Measurements from ENCODE around the gene PERCC1. TPM values are rescaled to one million over a fixed set of nuclear protein-coding genes. Genes with fewer than 3 reads are reported as not detected.
"Not testable (repeated sequence)": the region's sequence is repeated elsewhere in the genome, so short reads cannot be mapped to it uniquely, and the experiment has no call there.

PERCC1 gene
- total RNA-seq, 1 donor from 2014 or later: not detected

DNA sequence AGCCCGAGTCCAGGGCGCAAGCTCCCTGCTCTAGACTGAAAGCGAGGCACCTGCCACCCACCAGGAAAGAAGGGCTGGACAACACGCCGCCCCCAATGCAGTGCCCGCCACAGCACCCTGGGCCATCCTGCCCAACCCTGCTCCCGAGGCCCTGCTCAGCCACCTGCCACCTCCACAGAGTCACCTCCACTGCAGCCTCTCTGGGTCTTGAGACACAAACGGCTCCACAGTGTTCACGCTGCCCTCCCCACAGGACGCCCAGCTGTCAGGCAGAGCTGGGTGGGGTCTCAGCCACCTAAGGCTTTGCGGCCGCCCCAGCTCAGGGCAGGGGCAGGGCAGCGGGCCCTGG is 34.7 kb downstream of the PERCC1 start:
- Mint-ChIP-seq H3K27ac (no peak overlapping the region), H3K27me3 (ENCODE audit: low read depth) (no peaks in the 10 kb centered on the region), H3K4me3 (no peak overlapping the region), H3K9me3 (no peaks in the 10 kb centered on the region), H3K36me3 (no peaks in the 10 kb centered on the region), H3K4me1 (peaks cover 3% of the 10 kb centered on the region)
- peak in 1 of 2 experiments; percentile 13 for DNase-seq (ENCODE audit: low spot score in 2 of 2, unreplicated experiment in 2 of 2)
- TF ChIP-seq, protein P1, sequence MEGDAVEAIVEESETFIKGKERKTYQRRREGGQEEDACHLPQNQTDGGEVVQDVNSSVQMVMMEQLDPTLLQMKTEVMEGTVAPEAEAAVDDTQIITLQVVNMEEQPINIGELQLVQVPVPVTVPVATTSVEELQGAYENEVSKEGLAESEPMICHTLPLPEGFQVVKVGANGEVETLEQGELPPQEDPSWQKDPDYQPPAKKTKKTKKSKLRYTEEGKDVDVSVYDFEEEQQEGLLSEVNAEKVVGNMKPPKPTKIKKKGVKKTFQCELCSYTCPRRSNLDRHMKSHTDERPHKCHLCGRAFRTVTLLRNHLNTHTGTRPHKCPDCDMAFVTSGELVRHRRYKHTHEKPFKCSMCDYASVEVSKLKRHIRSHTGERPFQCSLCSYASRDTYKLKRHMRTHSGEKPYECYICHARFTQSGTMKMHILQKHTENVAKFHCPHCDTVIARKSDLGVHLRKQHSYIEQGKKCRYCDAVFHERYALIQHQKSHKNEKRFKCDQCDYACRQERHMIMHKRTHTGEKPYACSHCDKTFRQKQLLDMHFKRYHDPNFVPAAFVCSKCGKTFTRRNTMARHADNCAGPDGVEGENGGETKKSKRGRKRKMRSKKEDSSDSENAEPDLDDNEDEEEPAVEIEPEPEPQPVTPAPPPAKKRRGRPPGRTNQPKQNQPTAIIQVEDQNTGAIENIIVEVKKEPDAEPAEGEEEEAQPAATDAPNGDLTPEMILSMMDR (IDR thresholded peaks at IDR 0.05; ENCODE audit: unreplicated experiment): no peak

GRCh38 chr16:1466054-1466453 is 35.2 kb downstream of the PERCC1 start:
- H3K36me3 Mint-ChIP-seq: no peaks in the 10 kb centered on the region
- no peaks in the 10 kb centered on the region for H3K27me3 Mint-ChIP-seq (ENCODE audit: low read depth)
- no peak overlapping the region for H3K4me3 Mint-ChIP-seq
- TF ChIP-seq, protein P1 (IDR thresholded peaks at IDR 0.05; ENCODE audit: unreplicated experiment): no peak
- H3K4me1 Mint-ChIP-seq: peaks cover 3% of the 10 kb centered on the region
- DNase-seq (ENCODE audit: low spot score in 2 of 2, unreplicated experiment in 2 of 2): no peak
- H3K27ac Mint-ChIP-seq: no peak overlapping the region
- no peaks in the 10 kb centered on the region for H3K9me3 Mint-ChIP-seq

DNA sequence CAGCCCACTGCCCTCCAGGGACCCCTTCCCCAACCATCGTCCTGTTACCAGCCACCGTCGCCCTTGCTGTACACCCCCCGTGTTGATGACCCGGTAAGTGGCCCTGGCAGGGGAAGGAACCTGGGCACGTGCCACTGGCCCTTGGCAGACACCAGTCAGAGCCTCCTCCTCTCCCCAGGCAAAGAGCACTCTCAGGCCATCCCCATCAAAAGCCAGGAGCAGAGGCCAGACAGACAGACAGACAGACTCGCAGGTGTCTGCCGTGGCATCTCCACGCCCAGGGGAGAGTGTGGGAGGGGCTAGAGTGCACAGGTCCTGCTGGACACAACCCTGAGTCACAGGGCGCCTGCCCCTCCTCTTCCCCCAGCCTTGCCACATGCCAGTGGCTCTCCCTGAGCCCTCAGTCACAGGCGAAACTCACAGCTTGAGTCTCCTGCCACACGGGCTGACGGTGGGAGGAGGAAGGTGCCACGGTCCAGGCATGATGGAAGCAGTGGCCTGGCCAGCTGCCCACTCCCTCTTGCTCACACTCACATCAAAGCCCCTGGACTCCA is 36.2 kb downstream of the PERCC1 start:
- Mint-ChIP-seq H3K4me1 (peaks cover 3% of the 10 kb centered on the region), H3K27ac (peak overlapping the region; percentile 59), H3K36me3 (no peaks in the 10 kb centered on the region), H3K9me3 (no peaks in the 10 kb centered on the region), H3K4me3 (no peak overlapping the region), H3K27me3 (ENCODE audit: low read depth) (no peaks in the 10 kb centered on the region)
- TF ChIP-seq, protein P1 (IDR thresholded peaks at IDR 0.05; ENCODE audit: unreplicated experiment): no peak
- DNase-seq (ENCODE audit: low spot score in 2 of 2, unreplicated experiment in 2 of 2): no peak

- H3K27me3 Mint-ChIP-seq (ENCODE audit: low read depth): no peaks in the 10 kb centered on the region
- no peak overlapping the region for H3K27ac Mint-ChIP-seq
- TF ChIP-seq, protein P1 (IDR thresholded peaks at IDR 0.05; ENCODE audit: unreplicated experiment): no peak
- H3K9me3 Mint-ChIP-seq: no peaks in the 10 kb centered on the region
- peaks cover 7% of the 10 kb centered on the region for H3K4me1 Mint-ChIP-seq
- no peaks in the 10 kb centered on the region for H3K36me3 Mint-ChIP-seq
- no peak overlapping the region for H3K4me3 Mint-ChIP-seq
- no peak for DNase-seq (ENCODE audit: low spot score in 2 of 2, unreplicated experiment in 2 of 2)
Measured at GRCh38 chr16:1468426-1468810, 37.5 kb downstream of the PERCC1 start.

DNA sequence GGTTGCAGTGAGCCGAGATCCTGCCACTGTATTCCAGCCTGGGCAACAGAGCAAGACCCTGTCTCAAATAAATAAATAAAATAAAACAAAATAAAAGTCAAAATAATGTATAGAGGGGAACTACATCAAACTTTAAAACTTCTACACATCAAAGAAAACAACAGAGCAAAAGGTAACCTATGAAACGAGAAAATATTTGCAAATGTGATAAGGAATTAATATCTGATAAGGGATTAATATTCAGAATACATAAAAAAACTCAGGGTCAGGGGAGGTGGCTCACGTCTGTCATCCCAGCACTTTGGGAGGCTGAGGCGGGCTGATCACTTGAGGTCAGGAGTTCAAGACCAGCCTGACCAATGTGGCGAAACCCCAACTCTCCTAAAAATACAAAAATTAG is 38.3 kb downstream of the PERCC1 start:
- peaks cover 10% of the 10 kb centered on the region for H3K4me1 Mint-ChIP-seq
- H3K27me3 Mint-ChIP-seq (ENCODE audit: low read depth); H3K4me3 Mint-ChIP-seq; DNase-seq (ENCODE audit: low spot score in 2 of 2, unreplicated experiment in 2 of 2); H3K9me3 Mint-ChIP-seq; H3K36me3 Mint-ChIP-seq; H3K27ac Mint-ChIP-seq: not testable (repeated sequence)

GRCh38 chr16:1469693-1470201 is 38.9 kb downstream of the PERCC1 start:
- Mint-ChIP-seq H3K36me3 (no peaks in the 10 kb centered on the region), H3K4me3 (no peak overlapping the region), H3K27me3 (ENCODE audit: low read depth) (no peaks in the 10 kb centered on the region), H3K4me1 (peaks cover 12% of the 10 kb centered on the region), H3K9me3 (no peaks in the 10 kb centered on the region), H3K27ac (no peak overlapping the region)
- TF ChIP-seq, protein P1 (IDR thresholded peaks at IDR 0.05; ENCODE audit: unreplicated experiment): no peak
- DNase-seq (ENCODE audit: low spot score in 2 of 2, unreplicated experiment in 2 of 2): no peak
